Gastrocnemius medialis (tissue), 4 donors: ENCODE results near the gene NMRK1.

Experiments used
- CTCF ChIP-seq, 5 experiments: fragments of 450-650 bp in 3 of 5; fragments of 200-600 bp in 2 of 5; sonication (generic) in 2 of 5; IDR thresholded peaks in 4 of 5; conservative IDR thresholded peaks in 1 of 5; 1 replicate in 4 of 5; 2 replicates in 1 of 5; pipeline ENCODE4 v1.5.1; 2016 to 2019; ENCODE audit warnings: antibody characterized with exemption in 5 of 5, mild to moderate bottlenecking in 3 of 5, moderate library complexity in 3 of 5
- POLR2A ChIP-seq, 2 donors: fragments of 450-650 bp; IDR thresholded peaks; one replicate each; pipeline ENCODE4 v1.6.1; 2017; ENCODE audit warnings: antibody characterized with exemption in 2 of 2, mild to moderate bottlenecking in 2 of 2, moderate library complexity in 2 of 2

GRCh38 chr9:75106857-75107256, 18.9 kb upstream of the NMRK1 start:
- TF ChIP-seq CTCF (IDR thresholded peaks at IDR 0.05 in 4 of 5, conservative IDR thresholded peaks at IDR 0.05 in 1 of 5) (no peak), POLR2A (IDR thresholded peaks at IDR 0.05) (no peak)
